Stimulated activated CD4-positive, alpha-beta T cell treated with anti-CD3 and anti-CD28 coated beads, Interleukin-1b, Interleukin-23, amount 100 ng/mL, for 1 hour (primary cell): ENCODE data around the gene KIF26A.

Source experiments
- DNase-seq, 2 donors: peaks; one replicate each; pipeline ENCODE4 v3.0.0-alpha.2; 2020; ENCODE audit warnings: low read depth in 2 of 2

KIF26A gene

GRCh38 chr14:104112609-104113571, 25.5 kb upstream of the KIF26A start:
- no peak for DNase-seq

GRCh38 chr14:104113631-104114420, 24.6 kb upstream of the KIF26A start:
- no peak for DNase-seq

DNA sequence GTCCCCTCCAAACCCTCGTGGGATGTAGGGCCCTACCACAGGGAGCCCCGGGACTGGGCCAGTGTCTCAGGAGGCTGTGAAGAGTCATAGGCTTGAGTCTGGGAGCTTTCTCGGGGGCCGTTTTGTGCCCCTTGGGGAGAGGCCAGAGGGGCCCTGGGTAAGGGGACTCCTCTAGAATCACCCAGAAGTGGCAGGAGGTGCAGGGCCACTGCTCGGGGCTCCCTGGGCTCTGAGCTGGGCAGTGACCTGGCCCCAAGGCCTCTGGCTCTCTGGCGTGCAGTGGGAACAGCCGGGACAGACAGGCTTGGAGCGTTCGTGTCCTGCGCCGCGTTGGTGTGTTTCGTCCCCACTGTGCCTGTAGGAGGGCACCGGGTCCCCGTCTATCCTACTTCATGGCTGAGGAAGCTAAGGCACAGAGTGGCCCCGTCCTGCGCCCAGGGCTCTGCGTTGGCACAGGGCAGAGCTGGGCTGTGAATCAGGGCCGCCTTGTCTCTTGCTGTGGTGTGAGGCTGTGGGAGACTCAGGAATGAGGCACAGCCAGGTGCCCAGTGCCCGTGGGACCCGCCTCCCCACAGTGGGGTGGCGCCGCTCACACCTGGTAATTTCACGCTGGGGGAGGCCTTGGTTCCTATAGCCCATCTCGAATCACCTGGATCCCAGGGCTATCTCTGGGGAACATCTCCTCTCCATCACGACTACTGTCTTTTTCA, 23.8 kb upstream of the KIF26A start:
- no peak for DNase-seq

- DNase-seq: no peak
Observed at GRCh38 chr14:104115131-104115600, 23.2 kb upstream of the KIF26A start.

- no peak for DNase-seq
Observed at GRCh38 chr14:104115691-104116287, 22.6 kb upstream of the KIF26A start.

GRCh38 chr14:104116288-104116755, 22.1 kb upstream of the KIF26A start:
- no peak for DNase-seq

GRCh38 chr14:104116756-104117340, 21.5 kb upstream of the KIF26A start:
- DNase-seq: no peak

DNA sequence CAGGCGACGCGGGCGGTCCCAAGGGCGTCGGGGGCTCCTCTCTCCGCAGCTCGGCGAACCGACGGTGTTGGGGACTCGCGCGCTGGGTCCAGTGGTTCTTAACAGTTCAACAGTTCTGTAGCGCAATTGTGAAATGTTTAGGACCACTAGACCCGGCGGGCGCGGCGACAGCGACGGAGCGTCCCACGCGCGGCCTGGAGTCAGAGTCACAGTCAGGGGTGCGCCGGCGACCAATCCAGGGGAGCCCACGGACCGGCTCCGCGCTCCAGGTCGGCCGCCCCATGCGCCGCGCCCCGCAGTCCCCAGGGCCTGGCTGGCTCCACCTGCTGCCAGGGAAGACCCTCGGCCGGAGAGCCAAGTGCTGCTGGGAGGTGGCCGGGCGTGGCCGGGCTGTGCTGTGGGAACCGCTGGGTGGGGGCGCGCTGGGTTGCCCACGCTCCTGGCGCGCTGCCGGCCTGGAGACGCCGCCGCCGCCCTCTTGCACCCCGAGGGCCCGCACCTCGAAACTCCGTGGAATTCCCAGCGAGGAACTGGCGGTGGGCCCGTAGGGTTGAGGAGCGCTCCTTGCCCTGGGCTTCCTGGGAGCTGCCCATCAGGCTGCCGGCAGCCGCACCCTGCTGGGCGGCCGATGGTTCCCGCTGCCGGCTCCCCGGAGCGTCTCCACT, 20.9 kb upstream of the KIF26A start:
- no peak for DNase-seq

DNA sequence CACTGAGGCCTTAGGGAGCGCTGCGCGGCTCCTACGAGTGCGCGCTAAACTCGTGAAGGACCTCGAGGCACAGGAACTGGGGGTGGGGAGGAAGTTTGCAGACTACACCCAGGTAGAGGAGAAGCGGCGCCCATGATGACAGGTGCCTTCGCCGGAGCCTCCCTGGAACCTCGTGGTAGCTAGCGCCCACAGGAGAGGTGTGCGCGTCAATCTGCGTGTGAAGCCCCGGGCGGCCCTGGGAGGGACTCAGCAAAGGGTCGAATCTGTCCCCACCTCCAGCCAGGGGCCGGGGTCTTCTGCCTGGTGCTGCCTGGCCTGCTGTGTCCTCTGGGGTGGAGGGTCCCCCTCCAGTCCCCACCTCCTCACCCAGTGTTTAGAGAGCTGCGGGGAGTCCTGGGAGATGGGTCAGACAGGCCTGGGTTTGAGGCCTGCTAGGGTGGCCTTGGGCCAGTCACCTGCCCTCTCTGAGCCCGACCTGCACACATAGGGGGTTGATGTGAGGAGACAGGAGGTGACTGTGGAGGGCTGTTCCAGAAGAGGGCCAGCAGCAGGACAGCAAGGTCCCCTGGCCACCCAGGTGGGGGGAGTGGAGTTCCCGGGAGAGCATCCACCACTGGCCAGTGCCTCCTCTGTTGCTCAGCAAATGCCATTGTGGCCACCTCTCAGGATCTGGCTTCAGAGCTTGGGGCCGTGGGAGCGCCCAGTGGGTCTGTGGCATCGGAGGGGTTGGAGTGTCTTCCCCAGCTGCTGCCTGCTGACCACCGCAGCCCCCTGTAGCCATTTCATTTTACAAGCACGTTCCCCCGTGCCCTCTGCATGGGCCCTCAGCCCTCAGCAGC, 20.2 kb upstream of the KIF26A start:
- DNase-seq: no peak

DNA sequence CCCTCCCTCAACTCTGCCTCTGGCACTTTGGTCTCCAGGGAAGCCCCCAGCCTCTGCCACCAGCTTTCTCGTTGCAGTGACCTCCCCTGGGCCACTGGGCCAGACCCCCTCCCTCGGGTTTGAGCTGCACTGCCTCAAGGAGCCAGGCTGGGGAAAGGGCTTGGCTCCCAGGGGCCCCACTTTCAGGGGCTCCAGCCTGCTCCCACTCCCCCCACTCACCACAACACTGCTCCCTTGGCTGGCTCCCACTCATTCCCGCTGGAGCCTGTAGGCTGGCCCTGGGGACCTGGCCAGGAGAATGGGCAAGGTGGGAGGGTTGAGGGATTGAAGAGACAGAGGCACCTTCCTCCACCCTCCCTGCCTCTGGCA, 19.3 kb upstream of the KIF26A start:
- no peak for DNase-seq

DNA sequence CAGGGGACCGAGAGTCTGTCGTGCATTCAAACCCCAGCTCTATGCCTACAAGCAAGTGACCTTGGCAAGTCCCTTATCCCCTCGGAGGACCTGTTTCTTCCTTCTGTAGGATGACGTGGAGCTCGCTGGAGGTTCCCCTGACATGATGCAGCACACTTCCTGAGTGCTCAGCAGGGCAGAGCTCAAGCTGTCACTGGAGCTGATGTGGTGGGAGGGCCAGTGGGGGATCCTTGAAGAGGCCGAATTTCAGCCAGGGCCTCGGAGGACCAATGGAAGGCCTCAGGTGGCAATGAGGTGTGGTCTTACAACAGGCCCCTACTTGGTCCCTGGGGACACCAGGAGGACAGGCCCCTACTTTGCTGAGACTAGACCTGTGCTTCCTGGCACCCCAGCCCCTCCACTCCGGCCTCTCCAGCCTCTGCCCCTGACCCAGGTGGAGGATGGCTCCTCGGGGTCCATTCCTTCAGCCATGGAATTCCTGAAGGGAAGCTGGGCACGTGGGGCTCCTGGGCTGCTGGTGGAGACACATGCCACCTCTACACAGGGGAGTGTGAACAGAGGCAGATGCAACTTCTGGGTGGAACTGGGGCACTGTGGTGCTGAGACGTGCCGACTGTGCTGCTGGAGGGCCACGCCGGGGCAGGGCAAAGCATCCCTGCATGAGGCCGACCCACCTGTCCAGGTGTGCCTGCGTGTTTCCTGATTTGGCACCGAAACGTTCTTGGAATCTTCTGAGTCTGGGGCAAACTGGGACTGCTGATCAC, 18.7 kb upstream of the KIF26A start:
- no peak for DNase-seq

DNA sequence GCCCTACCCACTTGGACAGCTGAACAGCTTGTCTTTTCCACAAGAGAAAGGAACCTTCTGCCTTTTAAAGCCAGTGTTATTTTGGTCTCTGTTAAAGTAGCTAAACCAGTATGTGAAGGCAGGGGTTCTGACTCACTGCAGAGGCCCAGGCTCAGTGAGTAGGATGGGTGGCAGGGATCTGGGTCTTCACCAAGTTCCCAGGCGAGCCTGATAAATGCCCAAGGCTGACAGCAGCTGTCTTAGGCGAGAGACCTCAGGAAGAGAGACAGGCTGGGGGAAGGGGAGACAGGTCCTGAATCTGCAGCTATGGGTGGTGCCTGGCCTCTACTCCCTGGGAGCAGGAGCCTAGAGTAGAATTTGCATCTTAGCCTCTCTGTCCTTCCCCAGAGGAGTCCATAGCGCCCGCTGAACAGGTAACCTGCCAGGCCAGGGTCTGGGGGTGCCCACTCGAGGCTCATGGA, 18.1 kb upstream of the KIF26A start:
- DNase-seq: no peak

GRCh38 chr14:104121142-104121541, 17.2 kb upstream of the KIF26A start:
- no peak for DNase-seq

- no peak for DNase-seq
Observed at GRCh38 chr14:104123879-104124278, 14.5 kb upstream of the KIF26A start.

DNA sequence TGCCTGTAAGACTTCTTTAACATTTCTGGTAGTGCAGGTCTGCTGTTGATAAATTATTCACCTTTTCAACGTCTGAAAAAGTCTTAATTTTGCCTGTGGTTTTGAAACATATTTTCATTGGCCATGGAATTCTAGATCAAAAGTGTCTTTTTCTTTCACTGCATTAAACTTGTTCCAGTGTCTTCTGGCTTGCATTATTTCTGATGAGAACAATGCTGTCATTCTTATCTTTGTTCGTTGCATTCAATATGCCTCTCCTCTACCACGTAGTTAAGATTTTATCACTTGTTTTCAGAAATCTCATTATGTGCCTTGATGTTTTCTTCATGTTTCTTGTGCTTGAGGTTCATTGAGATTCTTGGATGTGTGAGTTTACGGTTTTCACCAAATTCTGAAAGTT, 13.4 kb upstream of the KIF26A start:
- no peak for DNase-seq

DNA sequence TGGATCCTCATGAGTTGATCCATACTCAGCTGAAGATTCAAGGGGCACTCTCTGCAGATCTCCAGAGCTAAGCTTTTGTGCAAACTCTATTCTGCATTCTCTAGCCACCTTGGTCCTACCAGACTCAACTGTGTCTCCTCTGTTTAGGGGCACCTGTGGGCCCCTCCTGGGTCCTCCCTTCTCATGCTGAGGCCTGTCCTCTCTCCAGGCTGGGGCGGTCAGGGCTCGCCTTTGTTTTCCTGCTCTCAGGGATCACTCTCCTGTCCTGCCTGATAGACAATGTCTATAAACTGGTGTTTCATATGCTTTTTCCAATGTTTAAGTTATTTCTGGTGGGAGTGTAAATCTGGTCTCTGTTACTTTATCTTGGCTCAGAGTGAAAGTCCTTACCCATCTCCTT, 11.6 kb upstream of the KIF26A start:
- no peak for DNase-seq

DNA sequence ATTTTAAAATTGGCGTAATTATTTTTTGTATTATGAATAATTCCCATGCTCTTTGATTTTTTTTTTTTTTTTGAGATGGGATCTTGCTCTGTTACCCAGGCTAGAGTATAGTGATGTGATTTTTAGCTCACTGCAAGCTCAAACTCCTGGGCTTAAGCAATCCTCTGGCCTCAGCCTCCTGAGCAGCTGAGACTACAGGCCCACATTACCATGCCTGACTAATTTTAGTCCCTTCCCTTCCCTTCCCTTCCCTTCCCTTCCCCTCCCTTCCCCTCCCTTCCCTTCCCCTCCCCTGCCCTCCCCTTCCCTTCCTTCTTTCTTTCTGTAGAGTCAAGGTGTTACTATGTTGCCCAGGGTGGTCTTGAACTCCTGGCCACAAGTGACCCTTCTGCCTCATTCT, 9.4 kb upstream of the KIF26A start:
- no peak for DNase-seq

- DNase-seq: no peak
Observed at GRCh38 chr14:104129556-104129955, 8.8 kb upstream of the KIF26A start.
